Erythroblast (primary cell): Measurements from ENCODE around the gene CA10.

ENCODE experiments used
- DNase-seq, 2 experiments: peaks; one replicate each; lab custom pipeline; 2025; lab: John Stamatoyannopoulos, UW
- GATA1 ChIP-seq: IDR thresholded peaks from 2 replicates; pipeline ENCODE4 v1.6.1; 2011; ENCODE audit warnings: low read depth, mild to moderate bottlenecking, control low read depth, low read length, moderate library complexity
- POLR2A ChIP-seq: IDR thresholded peaks from 2 replicates; pipeline ENCODE4 v1.6.1; 2011; ENCODE audit warnings: mild to moderate bottlenecking, low read length

Gene CA10

DNA sequence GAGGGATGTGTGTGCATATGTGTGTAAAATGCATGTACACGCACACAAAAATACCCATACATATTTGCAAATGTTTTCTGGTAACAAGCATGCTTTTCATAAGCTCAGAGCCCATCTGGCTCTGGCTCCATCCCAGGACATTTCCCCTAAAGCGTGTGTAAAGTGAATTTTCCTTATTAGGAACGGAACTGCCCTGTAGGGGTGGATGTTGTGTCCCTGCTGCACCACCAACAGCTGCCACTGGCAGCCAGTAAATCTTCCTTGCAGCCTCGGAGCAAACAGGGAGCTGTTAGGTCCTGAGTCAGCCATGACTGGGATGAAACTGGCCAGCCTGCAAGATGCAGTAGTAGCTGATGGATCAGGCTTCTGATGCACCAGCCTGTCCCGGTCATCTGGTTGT lies 504.6 kb downstream of the CA10 start:
- TF ChIP-seq GATA1 = no peak
- TF ChIP-seq POLR2A = no peak
- no peak for DNase-seq

DNA sequence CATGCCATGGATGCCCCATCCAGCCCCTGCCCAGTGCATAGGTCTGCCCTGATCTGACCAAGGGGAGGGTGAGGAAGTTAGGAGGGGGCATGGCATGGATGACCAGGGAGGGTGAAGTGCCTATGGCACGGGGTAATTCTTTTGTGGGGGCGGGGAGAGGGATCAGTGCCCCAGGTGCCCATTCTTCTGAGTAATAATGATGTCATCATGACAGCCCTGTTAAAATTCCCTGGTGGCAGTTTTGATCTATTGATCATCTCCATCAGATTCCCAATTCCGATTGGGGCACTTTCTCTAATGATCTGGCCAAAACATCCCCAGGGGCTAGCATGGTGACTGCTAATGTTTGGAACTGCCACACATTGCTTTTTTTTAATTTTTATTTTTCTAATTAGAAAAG lies 506.0 kb downstream of the CA10 start:
- TF ChIP-seq POLR2A (no peak), GATA1 (no peak)

DNA sequence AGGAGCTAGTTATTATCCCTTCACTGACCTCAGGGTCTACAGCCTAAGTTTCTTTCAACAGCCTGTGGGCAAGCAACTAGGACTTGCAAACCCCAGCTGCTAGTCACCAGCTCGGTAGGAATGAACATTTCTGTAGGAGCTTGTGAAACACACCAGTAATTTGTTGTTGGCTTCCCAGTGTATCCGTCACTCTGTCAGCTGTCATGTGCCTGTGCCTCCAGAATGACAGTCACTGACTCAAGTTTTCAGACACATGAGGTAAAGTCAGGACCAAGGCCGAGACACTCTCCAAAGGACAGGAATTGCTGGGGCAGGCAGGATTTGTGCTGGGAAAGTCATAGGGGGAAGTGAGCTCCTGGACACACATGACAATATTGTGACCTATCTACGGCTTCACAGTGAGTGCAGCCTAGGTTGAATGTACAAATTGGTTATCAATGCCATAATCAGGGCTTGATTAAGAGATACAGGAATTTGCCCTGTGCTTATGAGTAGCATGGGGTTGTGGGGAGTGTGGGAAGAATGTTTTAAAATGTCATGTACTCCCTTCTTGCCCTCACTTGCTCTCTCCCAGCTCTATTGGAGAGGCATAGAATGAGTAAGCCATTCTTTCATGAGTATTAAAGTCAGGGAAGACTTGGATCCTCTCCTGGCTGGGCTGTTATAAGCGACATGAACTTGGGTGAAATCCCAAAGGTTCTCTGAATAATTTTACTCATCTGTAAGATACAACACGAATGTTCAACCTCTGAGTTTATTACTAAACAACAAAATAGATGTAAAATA lies 506.8 kb downstream of the CA10 start:
- TF ChIP-seq POLR2A (no peak), GATA1 (no peak)
- DNase-seq = no peak

More for the DNA sequence above, 506.0 kb downstream of the CA10 start:
- DNase-seq = no peak

DNA sequence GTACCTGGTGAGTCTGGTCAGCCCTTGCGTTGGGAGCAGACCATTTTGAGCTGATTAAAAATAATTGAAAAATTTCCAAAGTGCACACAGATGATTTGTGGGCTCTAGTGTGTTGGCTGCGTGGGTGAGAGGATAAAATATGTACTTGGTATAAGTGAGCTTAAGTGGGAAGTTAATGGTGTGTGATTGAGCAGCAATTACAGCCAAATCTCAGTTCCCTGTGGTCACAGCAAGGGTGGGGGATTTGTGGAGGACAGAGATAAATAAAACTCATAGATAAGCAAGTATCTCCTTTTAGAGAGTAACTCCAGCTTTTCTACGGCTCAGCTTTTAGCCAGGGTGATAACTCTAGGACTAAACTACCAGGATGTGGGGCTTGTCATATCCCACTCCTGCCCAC lies 507.7 kb downstream of the CA10 start:
- no peak for DNase-seq
- no peak for TF ChIP-seq GATA1
- TF ChIP-seq POLR2A = no peak

DNA sequence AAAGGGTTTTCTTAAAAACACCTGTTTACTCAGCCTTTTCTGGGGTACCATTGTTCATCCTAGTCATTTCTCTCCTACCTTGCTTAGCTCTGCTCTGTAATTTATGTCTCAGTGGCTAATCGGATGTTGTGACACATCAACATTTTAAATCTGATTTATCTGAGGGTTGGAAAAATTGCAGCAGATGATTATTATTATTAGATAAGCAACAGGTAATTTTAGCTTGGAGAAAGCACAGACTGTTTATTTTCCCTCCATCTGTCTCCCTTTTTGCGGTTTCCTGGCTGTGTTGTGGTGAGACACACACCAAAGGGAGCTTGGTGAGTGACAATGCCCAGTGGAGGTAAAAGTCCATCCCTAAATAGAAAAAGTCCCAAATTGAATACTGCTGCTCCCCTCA lies 508.3 kb downstream of the CA10 start:
- TF ChIP-seq GATA1 (no peak), POLR2A (no peak)

DNA sequence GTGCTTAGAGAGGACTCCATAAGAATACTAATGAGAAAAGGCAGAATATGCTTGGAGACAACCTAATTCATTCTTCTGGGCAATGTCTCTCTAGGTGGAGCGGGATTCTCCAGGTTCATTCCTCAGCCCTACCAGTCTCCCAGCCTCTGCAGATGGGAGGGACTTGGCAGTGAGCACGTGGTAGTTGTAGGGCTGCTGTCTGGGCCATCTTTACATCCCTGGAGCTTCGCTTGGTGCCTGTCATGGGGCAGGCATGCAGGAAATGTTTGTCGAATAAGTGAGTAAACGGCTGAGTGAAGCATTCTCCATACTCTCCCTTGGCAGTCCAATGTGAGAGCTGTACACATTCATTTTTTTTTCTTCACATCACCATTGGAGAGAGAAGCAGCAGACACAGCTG lies 510.7 kb downstream of the CA10 start:
- DNase-seq = no peak
- TF ChIP-seq GATA1 (no peak), POLR2A (no peak)

More for the DNA sequence above, 508.3 kb downstream of the CA10 start:
- DNase-seq = no peak

DNA sequence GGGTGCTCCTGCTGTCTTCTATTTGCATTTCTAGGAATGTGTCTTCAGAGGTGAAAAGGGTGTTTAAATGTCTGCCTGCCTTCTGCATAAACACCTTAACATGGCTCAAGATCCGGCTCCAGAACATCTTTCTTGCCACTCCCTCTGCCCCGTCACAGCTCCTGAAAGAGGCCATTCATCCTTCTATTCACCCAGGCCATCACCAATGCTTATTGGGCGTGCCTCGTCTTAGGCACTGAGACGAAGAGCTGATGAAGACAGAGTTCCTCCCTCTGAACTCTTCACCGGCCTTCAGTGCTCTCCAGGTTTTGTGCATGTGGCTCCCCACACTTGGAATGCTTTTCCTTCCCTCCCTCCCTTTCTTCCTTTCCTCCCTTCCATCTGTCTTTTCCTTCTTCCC lies 511.4 kb downstream of the CA10 start:
- no peak for TF ChIP-seq POLR2A
- TF ChIP-seq GATA1 = no peak
- no peak for DNase-seq

DNA sequence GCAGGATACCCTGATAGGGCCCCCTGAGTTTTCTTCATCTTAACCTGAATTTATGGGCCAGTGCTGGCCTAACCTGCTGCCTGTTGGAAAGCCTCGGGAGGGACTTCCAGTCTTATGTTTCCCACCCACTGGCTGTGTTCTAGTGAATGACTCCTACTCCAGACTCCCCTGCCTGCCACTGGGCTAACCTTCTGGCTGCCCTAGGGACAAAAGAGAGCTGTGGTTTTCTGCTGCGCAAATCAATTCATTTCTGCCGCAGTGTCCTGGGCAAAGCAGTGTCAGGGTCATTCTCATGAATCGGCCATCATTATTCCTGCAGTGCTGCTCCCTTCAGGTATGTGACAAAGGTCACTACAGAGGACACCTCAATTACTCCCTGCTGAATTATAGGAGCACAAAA lies 512.0 kb downstream of the CA10 start:
- no peak for DNase-seq
- TF ChIP-seq GATA1 (no peak), POLR2A (no peak)

DNA sequence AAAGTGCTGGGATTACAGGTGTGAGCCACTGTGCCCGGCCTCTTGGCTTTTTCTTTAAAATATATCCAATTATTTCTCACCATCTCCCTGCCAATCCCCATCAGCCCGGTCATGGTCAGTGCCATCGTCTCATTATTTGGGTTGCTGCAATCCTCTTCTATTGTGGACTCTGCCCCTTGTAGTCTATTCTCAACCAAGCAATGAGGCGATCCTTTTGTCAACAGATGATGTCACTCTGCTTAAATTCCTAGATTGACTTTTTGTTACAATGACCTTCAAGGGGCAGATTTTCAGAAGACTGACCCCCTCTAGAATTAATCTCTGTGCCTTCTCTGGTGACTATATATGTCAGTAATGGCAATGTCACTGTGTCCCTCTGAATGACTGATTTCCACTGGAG lies 513.5 kb downstream of the CA10 start:
- no peak for DNase-seq
- TF ChIP-seq GATA1 = no peak
- no peak for TF ChIP-seq POLR2A

DNA sequence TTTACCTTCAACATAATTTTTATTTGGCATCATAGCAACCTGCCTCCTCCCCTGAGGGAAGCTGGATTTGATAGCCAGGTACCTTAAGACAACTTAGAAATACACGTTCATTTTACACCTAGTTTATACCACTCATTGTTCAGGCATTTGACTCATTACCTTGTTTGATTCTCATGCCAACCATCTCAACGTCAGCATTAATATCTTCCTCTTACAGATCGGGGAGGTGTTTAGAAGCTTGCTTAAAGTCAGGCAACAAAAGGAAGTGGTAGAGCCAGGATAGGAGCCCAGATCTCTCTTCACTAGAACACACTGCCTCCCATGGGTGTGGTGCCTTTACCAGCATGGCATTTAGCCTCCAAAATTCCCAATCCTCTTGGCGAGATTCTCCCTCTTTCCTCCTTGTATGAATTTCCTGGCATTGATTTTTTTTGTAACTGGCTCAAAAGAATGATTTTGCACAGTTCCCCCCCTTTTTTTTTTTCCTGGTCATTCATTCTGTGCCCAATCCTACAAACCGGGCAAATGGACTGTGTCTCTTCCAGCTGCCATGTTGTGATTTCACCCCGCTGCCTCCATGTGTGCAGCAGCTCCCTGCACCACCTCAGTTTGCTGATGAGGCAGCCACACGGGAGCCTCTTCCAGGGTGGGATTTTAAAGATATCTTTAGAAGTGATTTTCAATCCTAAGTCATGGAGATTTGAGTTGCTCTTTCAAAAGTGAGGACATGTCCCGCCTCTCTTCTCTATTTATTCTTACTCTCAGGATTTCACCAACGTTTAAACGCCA lies 514.6 kb downstream of the CA10 start:
- no peak for DNase-seq
- TF ChIP-seq POLR2A = no peak
- TF ChIP-seq GATA1 = no peak

DNA sequence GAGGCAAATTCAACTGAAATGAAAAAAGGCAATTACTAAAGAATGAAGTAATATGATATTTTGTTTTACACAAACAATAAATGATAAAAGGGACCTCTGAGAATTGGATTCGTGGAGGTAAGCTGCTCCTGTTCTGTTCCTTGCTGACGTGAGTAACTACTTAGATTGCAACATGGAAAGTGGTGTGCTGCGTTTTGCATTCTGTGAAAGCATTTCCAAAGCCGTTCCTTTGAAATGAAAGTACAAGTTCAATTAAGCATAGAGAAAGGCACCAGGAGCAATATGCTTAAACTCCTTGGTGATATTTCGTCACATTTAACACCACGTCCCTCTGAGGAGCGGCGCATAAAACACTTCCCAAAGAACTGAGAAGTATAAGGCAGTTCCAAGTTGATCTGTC lies 516.5 kb downstream of the CA10 start:
- no peak for DNase-seq
- TF ChIP-seq GATA1 = no peak
- no peak for TF ChIP-seq POLR2A

DNA sequence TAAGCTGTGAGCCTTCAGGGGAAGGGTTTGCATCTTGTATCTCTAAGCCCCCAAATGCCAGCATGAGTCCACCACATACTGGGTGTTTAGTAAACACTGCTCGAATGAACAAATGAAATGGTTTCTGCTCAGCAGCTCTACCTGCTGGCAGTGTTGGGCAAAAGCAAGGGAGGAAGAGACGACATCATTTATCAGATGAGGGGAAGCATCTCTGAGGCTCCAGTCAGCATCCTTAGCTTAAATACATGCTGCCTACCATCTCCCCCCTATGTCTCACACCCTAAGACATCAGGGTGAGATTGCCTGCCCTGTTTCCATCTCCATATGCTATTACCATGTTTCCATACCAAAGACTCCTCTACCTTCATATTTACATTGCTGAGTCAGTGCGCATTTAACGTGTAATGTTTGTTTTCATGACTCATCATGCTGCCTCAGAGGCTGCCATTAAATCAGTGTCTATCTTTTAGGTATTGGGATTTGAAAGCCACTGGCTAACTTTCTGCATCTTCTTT lies 518.3 kb downstream of the CA10 start:
- TF ChIP-seq GATA1 = no peak
- no peak for TF ChIP-seq POLR2A
- peak; percentile 6 to 37 for DNase-seq

DNA sequence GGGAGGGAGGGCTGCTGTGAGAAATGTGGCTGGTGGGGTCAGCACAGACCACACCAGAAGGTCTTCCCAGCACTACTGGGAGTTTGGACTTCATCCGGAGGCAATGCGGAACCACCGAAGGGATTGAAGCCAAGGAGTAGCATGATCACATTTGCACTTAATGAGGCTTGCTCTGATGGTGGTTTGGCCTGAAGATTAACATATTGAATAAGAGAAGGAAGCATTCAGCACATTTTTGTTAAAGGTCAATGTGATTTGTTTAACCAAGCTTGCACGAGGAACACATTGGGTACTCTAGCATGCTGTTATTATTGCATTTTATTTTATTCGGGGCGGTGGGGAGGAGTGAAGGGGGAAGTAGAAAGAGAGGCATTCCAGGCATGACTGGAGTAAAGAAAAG lies 519.5 kb downstream of the CA10 start:
- no peak for DNase-seq
- no peak for TF ChIP-seq POLR2A
- no peak for TF ChIP-seq GATA1

DNA sequence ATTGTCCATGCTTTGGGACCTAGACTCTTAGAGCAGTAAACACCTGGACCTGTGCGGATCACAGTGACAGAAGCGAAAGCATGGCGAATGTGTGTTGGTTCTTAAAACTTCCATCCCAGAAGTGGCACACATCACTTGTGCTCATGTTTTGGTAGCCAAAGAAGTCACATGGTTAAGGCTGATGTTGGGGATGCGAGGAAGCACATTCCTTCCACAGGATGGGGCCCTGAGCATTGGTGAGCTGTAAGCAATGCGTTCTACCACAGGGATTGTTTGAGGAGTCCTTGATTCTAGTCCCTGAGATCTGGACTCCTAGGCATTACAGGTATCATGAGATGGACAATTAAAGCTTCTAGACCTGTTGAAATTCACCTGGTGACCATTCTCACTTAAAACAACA lies 522.2 kb downstream of the CA10 start:
- TF ChIP-seq POLR2A (no peak), GATA1 (no peak)
- DNase-seq = no peak

DNA sequence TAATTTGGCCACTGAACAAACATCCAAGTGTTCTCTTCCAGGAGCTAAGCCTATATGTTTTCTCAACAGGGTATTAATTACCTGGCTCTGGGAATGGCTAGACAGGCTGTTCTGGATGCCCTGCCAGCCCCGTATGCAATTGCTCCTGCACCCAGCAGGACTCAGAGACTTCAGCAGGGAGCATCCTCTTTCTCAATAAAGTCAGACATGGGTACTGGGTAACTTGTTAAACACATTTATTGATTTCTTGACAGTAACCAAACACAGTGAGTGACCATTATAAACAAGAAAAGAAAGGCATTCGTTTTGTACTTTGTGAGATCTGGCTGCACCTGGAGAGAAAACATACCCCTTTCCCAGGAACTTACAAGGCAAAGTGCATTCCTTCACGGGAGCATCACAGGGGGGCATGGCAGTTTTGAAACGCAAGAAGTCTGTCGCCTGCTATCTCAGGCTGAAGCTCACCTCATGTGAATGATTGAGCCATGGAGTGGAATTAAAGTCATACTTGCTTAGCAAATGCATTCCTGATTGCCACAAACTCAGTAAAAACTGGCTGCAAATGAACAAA lies 528.3 kb downstream of the CA10 start:
- no peak for TF ChIP-seq POLR2A
- TF ChIP-seq GATA1 = no peak
- DNase-seq = no peak
